GM23338 (cell line): ENCODE measurements around the gene FAAP100. TPM values are rescaled to one million over a fixed set of nuclear protein-coding genes. Genes with fewer than 3 reads are reported as not detected.

ENCODE experiments used
- ATAC-seq: fragments of 200-7000 bp; cut with Tn5 transposase; 3 replicates; pipeline ENCODE4 v1.9.1; 2020
- DNase-seq: peaks from one replicate; pipeline ENCODE4 v3.0.0-alpha.2; 2015; ENCODE audit warnings: low spot score
- H2AFZ ChIP-seq: fragments of 200-600 bp; sonication (generic); 2 replicates; pipeline ENCODE4 v1.8.0; 2016; ENCODE audit warnings: antibody characterized with exemption, mild to moderate bottlenecking, moderate library complexity
- H3F3A ChIP-seq: fragments of 200-600 bp; sonication (generic); replicated peaks from 2 replicates; pipeline ENCODE4 v1.8.0; 2017; ENCODE audit warnings: antibody characterized with exemption, mixed run types, low read depth
- H3K27ac ChIP-seq: fragments of 200-600 bp; sonication (generic); 2 replicates; pipeline ENCODE4 v1.6.1; 2016; ENCODE audit warnings: low read depth
- H3K27me3 ChIP-seq: fragments of 200-600 bp; sonication (generic); 2 replicates; pipeline ENCODE4 v1.8.0; 2016; ENCODE audit warnings: mild to moderate bottlenecking, mixed run types, moderate library complexity; ENCODE audit not compliant: insufficient read depth
- H3K36me3 ChIP-seq: fragments of 200-600 bp; sonication (generic); 2 replicates; pipeline ENCODE4 v1.8.0; 2016; ENCODE audit warnings: mild to moderate bottlenecking; ENCODE audit not compliant: insufficient read depth
- H3K4me1 ChIP-seq: fragments of 200-600 bp; sonication (generic); 2 replicates; pipeline ENCODE4 v1.8.0; 2016; ENCODE audit warnings: mild to moderate bottlenecking, moderate library complexity; ENCODE audit not compliant: insufficient read depth
- H3K4me2 ChIP-seq: fragments of 200-600 bp; sonication (generic); 2 replicates; pipeline ENCODE4 v1.7.1; 2017; ENCODE audit warnings: mixed run types
- H3K4me3 ChIP-seq: fragments of 200-600 bp; sonication (generic); 2 replicates; pipeline ENCODE4 v1.6.1; 2016; ENCODE audit warnings: mixed run types
- H3K79me2 ChIP-seq: fragments of 200-600 bp; sonication (generic); replicated peaks from 2 replicates; pipeline ENCODE4 v1.8.0; 2017; ENCODE audit warnings: mild to moderate bottlenecking; ENCODE audit not compliant: insufficient read depth
- H3K9me2 ChIP-seq: fragments of 200-600 bp; sonication (generic); 2 replicates; pipeline ENCODE4 v1.8.0; 2017; ENCODE audit not compliant: insufficient read depth
- H4K20me1 ChIP-seq: fragments of 200-600 bp; sonication (generic); replicated peaks from 2 replicates; pipeline ENCODE4 v1.8.0; 2017; ENCODE audit warnings: mild to moderate bottlenecking; ENCODE audit not compliant: insufficient read depth
- H3K27ac Mint-ChIP-seq: 2 replicates; pipeline ENCODE4 v1.8.0; 2020; ENCODE audit warnings: inconsistent platforms, mild to moderate bottlenecking, moderate library complexity, mixed read lengths
- H3K27me3 Mint-ChIP-seq: 3 replicates; pipeline ENCODE4 v1.8.0; 2022; ENCODE audit warnings: low read depth, mild to moderate bottlenecking, moderate library complexity, mixed read lengths, inconsistent platforms; ENCODE audit not compliant: insufficient read depth, poor library complexity
- H3K36me3 Mint-ChIP-seq: 3 replicates; pipeline ENCODE4 v1.8.0; 2021; ENCODE audit warnings: low read depth, mild to moderate bottlenecking, inconsistent platforms, moderate library complexity, mixed read lengths
- H3K4me1 Mint-ChIP-seq: 3 replicates; pipeline ENCODE4 v1.8.0; 2020; ENCODE audit warnings: mild to moderate bottlenecking, inconsistent platforms, mixed read lengths
- H3K4me3 Mint-ChIP-seq: 3 replicates; pipeline ENCODE4 v1.8.0; 2021; ENCODE audit warnings: moderate library complexity, mild to moderate bottlenecking, inconsistent platforms, mixed read lengths
- H3K9me3 Mint-ChIP-seq: 3 replicates; pipeline ENCODE4 v1.8.0; 2020; ENCODE audit warnings: moderate library complexity, mild to moderate bottlenecking, inconsistent platforms, mixed read lengths
- CREB1 ChIP-seq: fragments of 250-450 bp; sonication (Bioruptor Pico); IDR thresholded peaks from 2 replicates; pipeline ENCODE4 v1.5.0; 2020; ENCODE audit warnings: low read depth, mild to moderate bottlenecking, moderate library complexity
- EZH2phosphoT487 ChIP-seq: fragments of 200-600 bp; sonication (generic); IDR thresholded peaks from one replicate; pipeline ENCODE4 v1.8.1; 2018; ENCODE audit warnings: antibody characterized with exemption; ENCODE audit not compliant: unreplicated experiment
- JUNB ChIP-seq: IDR thresholded peaks from one replicate; pipeline ENCODE4 v1.6.1; 2016; ENCODE audit warnings: antibody characterized with exemption; ENCODE audit not compliant: unreplicated experiment
- POLR2AphosphoS5 ChIP-seq: IDR thresholded peaks from 2 replicates; pipeline ENCODE4 v1.6.1; 2016; ENCODE audit warnings: antibody characterized with exemption, low read depth
- STAT1 ChIP-seq: IDR thresholded peaks from one replicate; pipeline ENCODE4 v1.6.1; 2016; ENCODE audit warnings: antibody characterized with exemption; ENCODE audit not compliant: unreplicated experiment
- ZNF114 ChIP-seq: fragments of 250-450 bp; sonication (Bioruptor Pico); IDR thresholded peaks from 2 replicates; pipeline ENCODE4 v1.5.0; 2020; ENCODE audit warnings: mild to moderate bottlenecking, moderate library complexity
- ZNF331 ChIP-seq: fragments of 250-450 bp; sonication (Bioruptor Pico); IDR thresholded peaks from 2 replicates; pipeline ENCODE4 v1.5.0; 2020; ENCODE audit warnings: low read depth, mild to moderate bottlenecking, moderate library complexity
- polyA plus RNA-seq: library from polyadenylated mRNA; unstranded; fragments of >200 nt; fragmentation: Nextera tagmentation; extraction: Ambion mirVana; gene quantifications from 2 replicates; pipeline ENCODE4 v1.2.1, GENCODE V29; 2016
- total RNA-seq: library from RNA; depleted of rRNA; stranded (reverse); fragments of >200 nt; shearing (Covaris generic); gene quantifications from 2 replicates; pipeline ENCODE4 v1.2.3, GENCODE V29; 2014
- TF ChIP-seq, protein P1 (sequence below): IDR thresholded peaks from one replicate; pipeline ENCODE4 v1.6.1; 2018; ENCODE audit warnings: antibody characterized with exemption; ENCODE audit not compliant: unreplicated experiment
- TF ChIP-seq, protein P2 (sequence below), 2 experiments: fragments of 200-600 bp in 1 of 2; sonication (generic) in 1 of 2; conservative IDR thresholded peaks; 2 replicates each; pipeline versions ENCODE4 v1.5.1 to v1.6.1; 2016 to 2017; ENCODE audit warnings: antibody characterized with exemption in 2 of 2, low read depth in 2 of 2, mild to moderate bottlenecking in 2 of 2, moderate library complexity in 1 of 2
- TF ChIP-seq, protein P3 (sequence below): IDR thresholded peaks from 2 replicates; pipeline ENCODE4 v1.6.1; 2016; ENCODE audit warnings: antibody characterized with exemption

FAAP100 gene
- total and polyA plus RNA-seq, 2 experiments from 2014 or later = 16.0 to 50.5 TPM

DNA sequence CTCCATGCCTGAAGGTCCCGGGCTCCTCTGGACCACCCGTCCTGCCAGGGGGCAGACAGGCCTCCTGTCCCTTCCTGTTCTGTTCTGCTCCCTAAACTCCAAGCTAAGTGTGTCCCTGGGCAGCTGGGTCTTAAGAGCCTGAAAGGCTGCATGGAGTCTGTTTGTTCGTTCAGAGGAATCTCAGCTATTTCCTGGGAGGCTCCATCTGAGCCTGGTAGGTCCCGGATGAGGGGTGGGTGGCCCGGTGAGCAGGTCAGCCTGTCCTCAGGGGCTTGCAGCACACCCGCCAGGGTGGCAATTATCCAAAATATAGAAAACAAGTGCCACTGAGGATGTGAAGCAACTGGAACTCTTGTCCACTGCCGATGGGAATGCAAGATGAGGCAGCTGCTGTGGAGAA lies 52.1 kb downstream of the FAAP100 start:
- H3K9me3 Mint-ChIP-seq = no peaks in the 10 kb centered on the region
- no peak overlapping the region for H3K27ac Mint-ChIP-seq
- Histone ChIP-seq H3K27ac (no peak overlapping the region), H3F3A (0 out of 2 replicates have a peak, but pooled peaks cover 6% of the 10 kb centered on the region), H2AFZ (0 out of 2 replicates have a peak overlapping the region, but pooled peaks have one; percentile 69), H3K4me2 (no peak overlapping the region; the same call in 1 of the 2 replicates), H3K79me2 (no peaks in the 10 kb centered on the region), H3K4me1 (peaks cover 6% of the 10 kb centered on the region; the same call in 1 of the 2 replicates), H3K36me3 (no peaks in the 10 kb centered on the region), H3K9me2 (no peaks in the 10 kb centered on the region), H3K27me3 (no peaks in the 10 kb centered on the region), H3K4me3 (no peak overlapping the region), H4K20me1 (no peaks in the 10 kb centered on the region)
- TF ChIP-seq, protein P1, sequence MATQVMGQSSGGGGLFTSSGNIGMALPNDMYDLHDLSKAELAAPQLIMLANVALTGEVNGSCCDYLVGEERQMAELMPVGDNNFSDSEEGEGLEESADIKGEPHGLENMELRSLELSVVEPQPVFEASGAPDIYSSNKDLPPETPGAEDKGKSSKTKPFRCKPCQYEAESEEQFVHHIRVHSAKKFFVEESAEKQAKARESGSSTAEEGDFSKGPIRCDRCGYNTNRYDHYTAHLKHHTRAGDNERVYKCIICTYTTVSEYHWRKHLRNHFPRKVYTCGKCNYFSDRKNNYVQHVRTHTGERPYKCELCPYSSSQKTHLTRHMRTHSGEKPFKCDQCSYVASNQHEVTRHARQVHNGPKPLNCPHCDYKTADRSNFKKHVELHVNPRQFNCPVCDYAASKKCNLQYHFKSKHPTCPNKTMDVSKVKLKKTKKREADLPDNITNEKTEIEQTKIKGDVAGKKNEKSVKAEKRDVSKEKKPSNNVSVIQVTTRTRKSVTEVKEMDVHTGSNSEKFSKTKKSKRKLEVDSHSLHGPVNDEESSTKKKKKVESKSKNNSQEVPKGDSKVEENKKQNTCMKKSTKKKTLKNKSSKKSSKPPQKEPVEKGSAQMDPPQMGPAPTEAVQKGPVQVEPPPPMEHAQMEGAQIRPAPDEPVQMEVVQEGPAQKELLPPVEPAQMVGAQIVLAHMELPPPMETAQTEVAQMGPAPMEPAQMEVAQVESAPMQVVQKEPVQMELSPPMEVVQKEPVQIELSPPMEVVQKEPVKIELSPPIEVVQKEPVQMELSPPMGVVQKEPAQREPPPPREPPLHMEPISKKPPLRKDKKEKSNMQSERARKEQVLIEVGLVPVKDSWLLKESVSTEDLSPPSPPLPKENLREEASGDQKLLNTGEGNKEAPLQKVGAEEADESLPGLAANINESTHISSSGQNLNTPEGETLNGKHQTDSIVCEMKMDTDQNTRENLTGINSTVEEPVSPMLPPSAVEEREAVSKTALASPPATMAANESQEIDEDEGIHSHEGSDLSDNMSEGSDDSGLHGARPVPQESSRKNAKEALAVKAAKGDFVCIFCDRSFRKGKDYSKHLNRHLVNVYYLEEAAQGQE = no peak
- TF ChIP-seq EZH2phosphoT487 (no peak), POLR2AphosphoS5 (no peak)
- TF ChIP-seq, protein P2, sequence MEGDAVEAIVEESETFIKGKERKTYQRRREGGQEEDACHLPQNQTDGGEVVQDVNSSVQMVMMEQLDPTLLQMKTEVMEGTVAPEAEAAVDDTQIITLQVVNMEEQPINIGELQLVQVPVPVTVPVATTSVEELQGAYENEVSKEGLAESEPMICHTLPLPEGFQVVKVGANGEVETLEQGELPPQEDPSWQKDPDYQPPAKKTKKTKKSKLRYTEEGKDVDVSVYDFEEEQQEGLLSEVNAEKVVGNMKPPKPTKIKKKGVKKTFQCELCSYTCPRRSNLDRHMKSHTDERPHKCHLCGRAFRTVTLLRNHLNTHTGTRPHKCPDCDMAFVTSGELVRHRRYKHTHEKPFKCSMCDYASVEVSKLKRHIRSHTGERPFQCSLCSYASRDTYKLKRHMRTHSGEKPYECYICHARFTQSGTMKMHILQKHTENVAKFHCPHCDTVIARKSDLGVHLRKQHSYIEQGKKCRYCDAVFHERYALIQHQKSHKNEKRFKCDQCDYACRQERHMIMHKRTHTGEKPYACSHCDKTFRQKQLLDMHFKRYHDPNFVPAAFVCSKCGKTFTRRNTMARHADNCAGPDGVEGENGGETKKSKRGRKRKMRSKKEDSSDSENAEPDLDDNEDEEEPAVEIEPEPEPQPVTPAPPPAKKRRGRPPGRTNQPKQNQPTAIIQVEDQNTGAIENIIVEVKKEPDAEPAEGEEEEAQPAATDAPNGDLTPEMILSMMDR (conservative IDR thresholded peaks at IDR 0.05; ENCODE audit: low read depth in 2 of 2) = no peak
- peaks cover 5% of the 10 kb centered on the region for H3K27me3 Mint-ChIP-seq
- DNase-seq = peak; percentile 66
- H3K36me3 Mint-ChIP-seq = no peaks in the 10 kb centered on the region
- H3K4me1 Mint-ChIP-seq = 0 out of 3 replicates have a peak, but pooled peaks cover 3% of the 10 kb centered on the region
- ATAC-seq = peak; percentile 38
- no peak overlapping the region for H3K4me3 Mint-ChIP-seq

DNA sequence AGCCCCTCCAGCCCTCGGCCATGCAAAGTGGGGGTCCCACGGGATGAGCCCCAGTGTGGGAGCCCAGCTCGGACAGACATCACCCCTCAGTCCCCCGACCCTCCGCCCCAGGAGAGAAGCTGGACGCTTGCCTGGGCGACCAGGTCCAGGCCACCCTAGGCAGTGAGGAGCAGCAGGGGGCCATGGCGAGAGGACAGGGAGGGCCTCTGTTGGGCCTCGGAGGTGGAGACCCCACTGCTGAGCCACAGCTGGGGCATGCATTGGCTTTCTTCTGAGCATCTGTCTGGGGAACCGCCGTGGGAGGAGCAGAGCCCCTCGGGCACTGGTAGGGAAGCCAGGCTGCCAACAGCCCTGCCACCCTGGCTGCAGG lies 52.6 kb downstream of the FAAP100 start:
- Histone ChIP-seq H3K27me3 (no peaks in the 10 kb centered on the region), H3K4me3 (no peak overlapping the region), H3F3A (0 out of 2 replicates have a peak, but pooled peaks cover 6% of the 10 kb centered on the region), H3K36me3 (no peaks in the 10 kb centered on the region), H3K4me2 (no peak overlapping the region; the same call in 1 of the 2 replicates), H2AFZ (peak overlapping the region; percentile 23; the same call in 1 of the 2 replicates), H3K4me1 (peaks cover 6% of the 10 kb centered on the region; the same call in 1 of the 2 replicates), H3K9me2 (no peaks in the 10 kb centered on the region), H3K79me2 (no peaks in the 10 kb centered on the region), H3K27ac (no peak overlapping the region), H4K20me1 (no peaks in the 10 kb centered on the region)
- no peak overlapping the region for H3K27ac Mint-ChIP-seq
- ATAC-seq (no peak), DNase-seq (no peak)
- H3K4me1 Mint-ChIP-seq = 0 out of 3 replicates have a peak, but pooled peaks cover 3% of the 10 kb centered on the region
- no peaks in the 10 kb centered on the region for H3K9me3 Mint-ChIP-seq
- H3K4me3 Mint-ChIP-seq = no peak overlapping the region
- no peaks in the 10 kb centered on the region for H3K36me3 Mint-ChIP-seq
- TF ChIP-seq ZNF114 (CRISPR knock-in tag) = no peak
- no peak for TF ChIP-seq JUNB
- TF ChIP-seq, protein P1 = no peak
- no peak for TF ChIP-seq CREB1 (CRISPR knock-in tag)
- TF ChIP-seq, protein P2 (conservative IDR thresholded peaks at IDR 0.05; ENCODE audit: low read depth in 2 of 2) = no peak
- no peak for TF ChIP-seq EZH2phosphoT487
- no peak for TF ChIP-seq STAT1
- TF ChIP-seq, protein P3, sequence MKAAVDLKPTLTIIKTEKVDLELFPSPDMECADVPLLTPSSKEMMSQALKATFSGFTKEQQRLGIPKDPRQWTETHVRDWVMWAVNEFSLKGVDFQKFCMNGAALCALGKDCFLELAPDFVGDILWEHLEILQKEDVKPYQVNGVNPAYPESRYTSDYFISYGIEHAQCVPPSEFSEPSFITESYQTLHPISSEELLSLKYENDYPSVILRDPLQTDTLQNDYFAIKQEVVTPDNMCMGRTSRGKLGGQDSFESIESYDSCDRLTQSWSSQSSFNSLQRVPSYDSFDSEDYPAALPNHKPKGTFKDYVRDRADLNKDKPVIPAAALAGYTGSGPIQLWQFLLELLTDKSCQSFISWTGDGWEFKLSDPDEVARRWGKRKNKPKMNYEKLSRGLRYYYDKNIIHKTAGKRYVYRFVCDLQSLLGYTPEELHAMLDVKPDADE = no peak
- TF ChIP-seq ZNF331 (CRISPR knock-in tag) = no peak
- H3K27me3 Mint-ChIP-seq = peaks cover 5% of the 10 kb centered on the region
